ENCODE measurements around the gene FUBP1. TPM values are rescaled to one million over a fixed set of nuclear protein-coding genes. Genes with fewer than 3 reads are reported as not detected.

FUBP1 gene
- total and polyA plus RNA-seq, 3 experiments from 2014 or later, result 54.6 to 217 (median 215) TPM

DNA sequence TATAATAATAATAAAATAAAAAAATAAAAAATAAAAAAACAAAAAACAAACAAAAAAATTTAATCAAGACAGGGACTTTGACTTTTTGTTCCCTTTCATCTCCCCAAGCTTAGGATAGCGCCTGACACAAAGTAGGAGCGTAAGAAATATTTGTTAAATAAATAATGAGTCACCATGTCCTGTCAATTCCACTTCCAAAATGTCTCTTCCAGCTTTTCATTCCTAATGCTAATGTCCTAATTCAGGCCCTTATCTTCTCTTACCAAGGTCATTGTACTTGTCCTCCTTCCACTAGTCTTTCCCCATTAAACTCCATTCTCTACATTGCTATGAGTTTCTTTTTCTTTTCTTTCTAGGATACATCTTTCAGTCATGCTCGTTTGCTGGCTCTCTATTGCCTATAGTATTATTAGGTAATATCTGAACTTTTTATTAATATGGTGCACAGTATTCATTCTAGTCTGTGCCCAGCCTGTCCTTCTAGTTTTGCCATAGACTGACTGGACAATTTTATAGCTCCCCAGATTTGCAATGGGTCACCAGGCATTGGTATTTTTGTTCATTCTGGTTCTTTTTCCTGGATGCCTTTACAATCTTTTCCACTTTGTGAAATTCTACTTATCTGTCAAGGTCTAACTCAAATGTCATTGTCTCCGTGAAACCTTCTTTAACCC is 79.1 kb downstream of the FUBP1 start:
- Histone ChIP-seq H3K4me3 (ENCODE audit: low read length) (no peak overlapping the region), H3K9me3 (ENCODE audit: low read length) (no peaks in the 10 kb centered on the region), H3K36me3 (ENCODE audit: insufficient read depth, low read length) (no peaks in the 10 kb centered on the region), H3K4me1 (ENCODE audit: insufficient read depth, low read length) (no peaks in the 10 kb centered on the region), H3K27ac (ENCODE audit: low read depth, low read length) (no peak overlapping the region), H3K27me3 (ENCODE audit: insufficient read depth, low read length, poor library complexity, severe bottlenecking) (no peaks in the 10 kb centered on the region)
- H3K9me3 Mint-ChIP-seq, result peaks cover 0 to 5% (median 3%) of the 10 kb centered on the region in 5 donors
- DNase-seq, result no peak
- H3K36me3 Mint-ChIP-seq, result peaks cover 0 to 7% (median 1%) of the 10 kb centered on the region in 3 donors
- ChIA-PET POLR2A (no interaction called here), CTCF (interaction anchor here (0.6 to 1.3 kb wide), 2 partner anchors 12 to 1191 kb away, joined by 3 read pairs; partner anchors contain the start of gene NEXN)
- H3K4me3 Mint-ChIP-seq, result no peak overlapping the region
- H3K27me3 Mint-ChIP-seq, result no peaks in the 10 kb centered on the region
- no peaks in the 10 kb centered on the region for H3K4me1 Mint-ChIP-seq
- no peak overlapping the region for H3K27ac Mint-ChIP-seq

Other genes starting within 250 kb of the FUBP1 start
- gene USP33, start 219.2 kb downstream of the FUBP1 start, total RNA-seq, result 10 to 100 TPM; 41.8 to 43.1 TPM
- gene USP33, start 219.2 kb downstream of the FUBP1 start, polyA plus RNA-seq, result 38.9 TPM
- gene MIGA1, start 199.4 kb downstream of the FUBP1 start, total RNA-seq, result 10 to 100 TPM; 10.2 to 11.7 TPM
- 6.9 TPM for gene MIGA1, start 199.4 kb downstream of the FUBP1 start, polyA plus RNA-seq
- under 1 TPM; 0.09 to 0.42 TPM for gene NEXN, start 90.4 kb downstream of the FUBP1 start, total RNA-seq
- gene NEXN, start 90.4 kb downstream of the FUBP1 start, polyA plus RNA-seq, result 0.84 TPM
- 10 to 100 TPM in 1 of 2 experiments, 1 to 10 TPM in 1; 8.1 to 10.6 TPM for gene DNAJB4, start 25.9 kb upstream of the FUBP1 start, total RNA-seq
- gene DNAJB4, start 25.9 kb upstream of the FUBP1 start, polyA plus RNA-seq, result 5.3 TPM
- under 1 TPM; 0.24 to 0.35 TPM for gene GIPC2, start 66.9 kb upstream of the FUBP1 start, total RNA-seq
- 0.40 TPM for gene GIPC2, start 66.9 kb upstream of the FUBP1 start, polyA plus RNA-seq